GM21447 (cell line): Measurements from ENCODE around the gene ANG.

Experiments
- ATAC-seq: cut with Tn5 transposase; IDR thresholded peaks from one replicate; pipeline ENCODE4 v1.9.1; 2021; ENCODE audit not compliant: unreplicated experiment

The ANG gene

DNA sequence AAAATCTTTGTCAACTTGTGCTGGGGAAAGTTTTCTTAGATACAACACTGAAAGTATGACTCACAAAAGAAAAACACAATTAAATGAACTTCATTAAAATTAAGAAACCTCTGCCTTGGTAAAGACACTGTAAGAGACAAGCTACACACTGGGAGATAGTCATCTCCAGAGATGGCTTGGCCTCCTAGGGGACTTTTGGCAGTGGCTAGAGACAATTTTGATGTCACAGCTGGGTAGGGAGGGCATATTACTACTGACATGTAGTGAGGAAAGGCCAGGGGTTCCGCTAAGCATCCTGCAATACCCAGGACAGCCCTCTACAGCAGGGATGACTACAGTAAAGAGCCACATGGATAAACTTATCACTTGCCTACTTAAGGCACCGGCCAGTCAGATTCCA lies 12.9 kb upstream of the ANG start:
- no peak for ATAC-seq

DNA sequence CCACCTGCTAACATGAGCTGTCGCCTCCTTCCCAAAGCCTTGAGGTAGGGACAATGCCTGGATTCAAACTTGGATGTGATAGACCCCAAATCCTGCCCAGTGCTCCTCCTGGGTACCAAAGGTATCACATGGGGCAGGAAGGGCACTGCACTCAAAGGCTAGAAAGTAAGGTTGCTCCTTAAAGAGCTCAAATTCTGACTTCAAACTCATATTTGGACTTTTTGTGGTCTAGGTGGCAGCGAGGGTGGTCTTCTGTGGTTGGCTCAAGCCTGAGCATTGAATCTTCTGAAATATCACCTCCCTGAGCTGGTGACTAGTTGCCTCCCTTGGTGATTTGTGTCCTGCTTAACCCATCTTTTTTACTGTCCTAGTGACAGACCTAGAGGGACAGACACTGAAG lies 12.5 kb upstream of the ANG start:
- no peak for ATAC-seq

DNA sequence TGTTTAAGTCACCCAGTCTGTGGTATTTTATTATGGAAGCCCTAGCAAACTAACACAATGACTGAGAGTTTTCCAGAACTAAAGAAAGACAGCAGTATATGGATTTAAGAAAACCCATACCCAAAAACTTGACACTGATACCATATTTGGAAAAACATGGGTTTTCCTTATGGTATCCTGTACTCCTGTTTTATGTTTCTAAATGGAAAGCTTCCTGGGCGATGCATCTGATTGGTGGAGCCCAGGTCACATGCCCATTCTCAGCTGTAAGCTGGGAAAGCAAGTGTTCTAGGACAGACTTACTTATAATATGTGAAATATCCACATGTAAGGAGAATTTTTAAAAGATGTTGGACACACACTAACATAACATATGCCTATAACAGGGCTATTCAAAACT lies 8.7 kb upstream of the ANG start:
- no peak for ATAC-seq

DNA sequence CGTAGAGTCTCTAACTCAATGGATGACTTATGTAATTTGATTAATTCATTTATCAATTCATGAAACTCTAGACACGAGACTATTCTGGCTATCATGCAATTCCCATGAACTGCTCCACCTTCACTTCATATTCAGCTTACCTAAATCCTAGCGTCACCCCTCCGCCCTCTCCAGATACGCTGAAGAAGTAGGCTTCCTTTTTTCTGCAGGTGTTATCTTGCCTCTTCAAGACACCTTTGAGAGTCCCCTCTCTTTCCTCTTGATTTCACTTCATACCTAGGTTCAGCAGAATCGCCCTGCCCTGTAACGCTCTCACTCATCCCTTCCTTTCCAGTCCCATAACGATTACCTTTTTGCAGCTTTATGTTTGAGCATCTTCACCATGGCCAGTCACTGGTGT lies 8.2 kb upstream of the ANG start:
- ATAC-seq, result no peak

DNA sequence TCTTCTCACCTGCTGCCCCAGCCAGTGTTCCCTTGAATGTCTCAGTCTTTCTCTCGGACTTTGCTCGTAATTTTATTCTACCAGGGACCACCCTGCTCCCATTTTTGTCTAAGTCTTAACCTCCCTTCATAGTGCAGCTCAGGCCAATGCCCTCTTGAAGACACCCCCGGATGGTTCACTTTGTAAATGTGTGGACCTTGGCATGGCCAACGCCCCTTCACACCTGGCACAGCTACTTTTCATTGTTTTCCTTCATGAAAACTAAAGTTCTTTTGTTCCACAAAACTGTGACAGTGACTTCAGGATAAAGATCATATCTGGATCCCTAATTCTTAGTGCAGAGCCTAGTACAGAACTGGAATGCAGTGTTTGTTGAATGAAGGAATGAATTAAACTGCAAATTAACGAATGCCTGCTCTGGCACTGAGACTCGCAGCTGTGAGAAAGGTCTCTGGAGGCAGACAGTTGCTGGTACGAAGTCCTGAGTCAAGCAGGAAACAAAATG lies 7.7 kb upstream of the ANG start:
- ATAC-seq, result peak; percentile 25

DNA sequence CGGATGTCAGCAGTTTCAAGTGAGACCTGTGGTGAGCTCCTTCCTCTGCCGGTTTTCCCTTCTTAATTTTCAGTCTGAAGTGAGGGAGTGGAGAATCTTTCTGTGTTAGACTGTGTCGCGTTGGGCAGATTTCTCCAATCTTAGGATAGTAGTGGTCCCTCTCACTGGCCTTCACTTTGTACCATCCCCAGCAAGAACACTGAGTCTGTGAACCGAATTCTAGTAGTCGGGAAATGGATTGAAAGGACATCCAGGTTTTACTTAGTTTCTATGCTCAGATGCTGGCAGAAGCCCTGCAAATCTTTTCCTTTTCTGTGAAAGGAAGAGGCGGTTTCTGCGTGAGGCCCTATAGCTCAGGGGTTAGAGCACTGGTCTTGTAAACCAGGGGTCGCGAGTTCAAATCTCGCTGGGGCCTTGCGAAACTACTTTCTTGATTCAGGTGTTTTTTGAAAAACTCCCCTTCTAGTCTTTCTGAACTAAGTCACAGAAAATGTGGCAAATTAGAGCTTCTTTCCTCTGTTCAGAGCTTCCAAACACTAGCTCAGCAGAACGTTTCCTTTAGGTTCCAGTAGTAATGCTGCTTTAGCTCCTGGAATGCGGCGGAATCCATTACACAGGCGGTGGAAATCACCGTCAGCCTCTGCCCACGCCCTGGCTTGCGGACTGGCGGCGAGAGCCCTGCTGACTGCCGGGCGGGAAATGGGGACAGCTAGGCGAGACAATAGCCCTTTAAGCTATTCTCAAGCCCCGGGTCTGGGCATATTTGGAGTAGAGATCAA lies 7.0 kb upstream of the ANG start:
- ATAC-seq, result peak; percentile 25

DNA sequence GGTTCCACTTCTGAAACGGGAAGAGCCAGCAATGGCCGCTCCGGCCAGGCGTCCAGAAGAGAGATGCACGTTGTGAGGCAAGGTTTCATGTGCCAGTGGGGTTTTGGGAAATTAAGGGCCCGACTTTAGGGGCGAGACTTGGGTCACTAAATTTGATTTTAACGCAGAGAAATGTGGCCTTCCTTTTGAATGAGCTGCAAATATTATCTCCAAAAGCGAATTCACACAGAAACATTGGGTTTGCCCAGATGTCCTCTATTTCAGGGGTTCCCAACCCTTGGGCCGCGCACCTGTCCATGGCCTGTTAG lies 6.5 kb upstream of the ANG start:
- no peak for ATAC-seq

DNA sequence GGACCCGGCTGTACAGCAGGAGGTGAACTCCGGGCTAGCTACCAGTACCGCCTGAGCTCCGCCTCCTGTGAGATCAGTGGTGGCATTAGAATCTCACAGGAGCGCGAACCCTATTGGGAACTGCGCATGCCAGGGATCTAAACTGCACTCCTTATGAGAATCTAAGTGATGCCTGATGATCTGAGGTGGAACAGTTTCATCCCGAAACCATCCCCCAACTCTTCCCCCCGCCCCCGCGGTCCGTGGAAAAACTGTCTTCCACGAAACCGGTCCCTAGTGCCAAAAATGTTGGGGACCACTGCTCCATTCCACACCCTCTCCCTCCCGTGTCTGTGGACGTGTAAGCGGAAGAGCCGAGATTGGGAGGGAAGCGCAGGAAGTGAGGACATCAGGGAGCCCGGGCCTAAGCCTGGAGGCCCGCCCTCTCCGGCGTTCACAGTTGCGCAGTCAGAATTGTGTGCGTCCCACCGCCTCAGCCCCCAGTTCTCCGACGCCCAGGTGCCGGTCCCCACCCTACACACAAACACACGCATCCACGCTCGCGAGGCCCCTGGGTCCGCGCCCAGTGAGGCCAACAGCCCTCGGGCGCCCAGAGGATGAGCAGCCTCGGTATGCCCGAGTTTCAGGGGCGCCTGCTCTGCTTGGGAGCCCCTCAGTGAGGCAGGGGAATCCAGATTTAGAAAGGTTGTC lies 6.0 kb upstream of the ANG start:
- ATAC-seq, result peak; percentile 49

DNA sequence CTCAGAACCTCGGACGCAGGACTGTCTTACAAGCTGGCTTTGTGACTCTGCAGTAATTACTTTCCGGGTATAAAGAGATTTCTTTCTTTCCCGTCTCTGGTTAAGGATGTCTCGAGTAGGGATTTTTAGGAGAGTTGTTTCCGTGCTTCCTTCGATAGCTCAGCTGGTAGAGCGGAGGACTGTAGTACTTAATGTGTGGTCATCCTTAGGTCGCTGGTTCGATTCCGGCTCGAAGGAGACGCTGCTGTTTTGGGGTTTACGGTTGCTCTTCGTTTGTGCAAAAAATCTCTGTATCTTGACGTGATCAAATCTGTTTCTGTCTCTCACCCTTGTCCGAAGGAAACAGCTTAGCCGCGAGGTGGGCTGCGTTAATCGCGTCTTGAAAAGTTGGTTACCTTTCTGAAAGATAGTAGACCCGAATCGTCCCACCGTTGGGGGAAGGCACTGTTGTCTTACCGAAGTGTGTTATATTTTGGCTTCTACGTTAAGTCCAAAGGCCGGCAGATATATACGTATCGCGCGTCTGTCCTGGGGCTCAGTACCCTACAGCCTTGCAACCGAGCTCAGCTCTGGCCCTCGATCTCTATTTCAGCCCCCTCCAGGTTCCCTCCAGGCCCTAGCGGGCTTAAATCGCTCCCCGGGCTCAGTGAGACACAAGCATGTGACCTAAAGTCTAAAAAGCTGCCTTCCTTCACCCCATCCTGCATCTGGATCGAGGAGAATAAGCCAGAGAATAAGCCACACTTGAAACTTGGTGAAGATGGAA lies 5.3 kb upstream of the ANG start:
- peak; percentile 29 for ATAC-seq

DNA sequence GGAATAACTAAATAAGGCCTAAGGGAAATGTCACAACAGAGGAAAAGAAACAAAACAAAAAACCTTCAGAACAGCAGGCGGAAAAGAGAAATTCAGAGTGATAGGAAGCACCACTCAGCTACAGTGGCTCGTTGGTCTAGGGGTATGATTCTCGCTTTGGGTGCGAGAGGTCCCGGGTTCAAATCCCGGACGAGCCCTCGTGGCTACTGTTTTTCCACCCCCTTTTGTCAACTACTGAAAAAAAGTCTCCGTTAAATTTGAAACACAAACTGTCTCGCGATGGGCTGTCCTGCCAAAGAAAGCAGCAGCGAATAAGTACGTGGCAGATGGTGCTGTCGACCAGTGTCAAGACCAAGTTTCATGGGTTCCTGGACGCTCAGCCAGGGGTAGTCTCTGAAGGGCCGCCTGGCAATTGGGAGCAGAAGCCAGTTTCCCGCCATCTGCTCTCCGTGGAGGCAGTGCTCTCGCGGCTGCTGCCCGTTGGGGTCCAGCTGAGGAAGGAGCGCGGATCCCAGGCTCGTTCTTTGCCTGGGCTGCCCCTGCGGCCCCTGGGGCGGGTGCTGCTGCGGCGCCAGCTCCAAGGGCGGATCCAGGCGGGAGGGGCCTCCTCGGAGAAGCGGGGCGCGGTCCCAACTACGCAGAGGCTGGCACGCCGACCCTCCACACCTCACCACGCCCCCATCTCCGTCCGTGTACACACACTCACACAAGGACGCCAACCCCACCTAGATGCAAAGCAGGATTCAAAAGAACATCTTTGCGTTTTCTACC lies 4.5 kb upstream of the ANG start, which contains the start of gene RNASE4:
Gene RNASE4, plus strand, starts transcription at position 670 of the 771 bp plus-strand sequence. CDS start 14,812 bp downstream, outside the sequence.
- no peak for ATAC-seq

DNA sequence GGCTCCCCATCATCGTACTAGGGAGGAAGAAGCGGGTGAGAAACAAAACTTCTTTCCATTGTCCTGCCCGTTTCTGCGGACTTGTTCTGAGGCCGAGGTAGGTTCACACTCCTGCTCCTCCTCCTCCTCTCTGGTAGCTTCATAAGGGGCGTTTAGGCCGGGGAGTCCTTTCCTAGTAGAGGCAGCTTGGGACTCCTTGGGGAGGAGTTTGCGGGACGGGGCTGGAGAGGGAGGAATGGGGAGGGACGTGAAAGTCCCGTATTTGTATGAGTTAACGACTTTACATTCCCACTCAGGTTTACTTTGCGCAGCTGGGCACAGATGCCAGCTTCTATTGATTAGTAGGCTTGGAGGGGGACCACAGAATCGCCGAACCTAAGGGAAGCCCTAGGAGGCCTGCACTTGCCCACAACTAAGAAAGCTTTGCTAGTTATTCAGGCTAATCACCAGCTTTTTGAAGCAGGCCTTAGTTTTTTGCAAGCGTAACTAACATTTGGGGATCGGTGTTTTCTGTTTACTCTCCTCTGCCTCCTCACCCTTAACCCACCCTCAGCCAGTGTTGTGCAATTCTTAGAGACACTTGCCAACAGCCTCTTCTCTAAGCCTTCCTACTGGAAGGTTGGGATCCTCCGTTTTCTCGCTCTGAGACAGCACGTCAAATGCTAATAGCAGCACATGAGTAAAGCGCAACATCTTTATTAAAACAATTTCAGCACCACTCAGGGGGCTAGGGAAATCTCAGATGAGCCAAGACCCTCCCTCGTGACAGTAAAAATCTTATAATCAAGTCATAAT lies 3.7 kb upstream of the ANG start:
- ATAC-seq, result no peak

DNA sequence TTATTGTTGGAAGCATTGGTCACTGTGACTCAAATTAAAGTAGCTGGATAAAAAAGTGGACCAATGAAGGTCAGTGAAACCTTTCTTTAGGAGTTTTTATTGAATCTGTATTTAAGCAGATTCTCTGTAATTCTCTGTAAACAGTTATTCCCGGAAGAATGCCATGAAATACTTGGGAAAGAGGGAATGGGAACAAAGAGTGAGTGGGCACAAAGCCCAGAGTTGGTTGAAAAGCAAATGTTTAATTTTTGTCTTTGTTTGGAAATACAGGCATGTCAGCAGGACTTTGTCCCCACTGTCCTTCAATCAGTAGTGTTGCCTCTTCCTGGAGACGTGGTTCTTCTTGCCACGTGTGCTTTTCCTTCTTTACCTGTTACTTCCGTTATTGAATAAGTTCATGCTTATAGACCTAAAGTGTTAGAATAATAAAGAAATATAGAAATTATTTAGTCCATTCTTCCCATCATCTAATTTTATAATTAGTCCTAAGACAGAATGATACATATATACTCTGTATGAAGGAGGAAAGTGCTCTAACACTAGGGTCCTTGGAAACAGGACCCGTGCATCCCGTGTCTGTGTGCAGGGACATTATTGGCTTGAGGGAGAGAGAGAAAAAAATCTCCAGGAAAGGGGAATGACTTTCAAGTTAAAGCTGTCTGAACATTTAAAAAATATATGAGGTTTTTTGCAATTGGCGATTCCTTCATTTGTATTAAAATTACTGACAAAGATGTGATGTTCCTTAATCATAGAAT lies 2.0 kb upstream of the ANG start:
- ATAC-seq, result no peak

DNA sequence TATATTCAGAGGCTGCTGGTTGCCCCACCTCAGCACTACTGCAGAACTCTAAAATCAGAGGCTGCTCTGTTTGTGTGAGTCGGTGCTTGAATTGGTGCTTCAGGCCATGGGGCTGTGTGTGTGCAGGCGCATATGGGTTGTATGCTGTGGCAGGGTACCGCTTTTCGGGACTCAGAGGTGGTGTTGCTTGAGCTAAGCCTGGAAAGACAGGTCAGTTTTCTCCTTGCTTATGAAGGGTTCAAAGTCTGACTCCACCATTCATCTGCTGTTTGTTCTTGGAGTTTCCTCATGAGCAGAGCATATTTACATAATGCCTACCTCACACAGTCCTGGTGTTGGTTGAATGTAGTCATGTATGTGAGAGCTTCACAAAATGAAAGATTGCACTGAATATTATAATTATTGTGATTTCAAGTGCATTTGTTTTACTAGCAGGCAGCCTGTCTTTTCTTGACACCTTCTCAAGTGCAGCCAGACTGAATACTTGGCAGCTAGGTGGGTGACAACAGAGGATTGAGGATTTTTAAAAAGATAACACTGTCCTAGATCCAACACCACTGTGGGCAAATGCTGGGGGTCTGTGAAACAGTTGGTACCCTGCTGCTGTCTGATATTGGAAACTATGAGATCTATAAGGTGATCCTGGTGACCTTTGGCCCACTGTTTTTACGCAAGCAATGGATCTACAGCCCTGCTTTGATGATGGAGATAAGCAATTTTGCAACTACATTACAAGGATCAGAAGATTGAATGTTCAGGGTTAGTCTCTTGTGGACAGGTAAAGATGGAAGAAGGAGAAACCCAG lies 1.0 kb upstream of the ANG start:
- ATAC-seq, result no peak

DNA sequence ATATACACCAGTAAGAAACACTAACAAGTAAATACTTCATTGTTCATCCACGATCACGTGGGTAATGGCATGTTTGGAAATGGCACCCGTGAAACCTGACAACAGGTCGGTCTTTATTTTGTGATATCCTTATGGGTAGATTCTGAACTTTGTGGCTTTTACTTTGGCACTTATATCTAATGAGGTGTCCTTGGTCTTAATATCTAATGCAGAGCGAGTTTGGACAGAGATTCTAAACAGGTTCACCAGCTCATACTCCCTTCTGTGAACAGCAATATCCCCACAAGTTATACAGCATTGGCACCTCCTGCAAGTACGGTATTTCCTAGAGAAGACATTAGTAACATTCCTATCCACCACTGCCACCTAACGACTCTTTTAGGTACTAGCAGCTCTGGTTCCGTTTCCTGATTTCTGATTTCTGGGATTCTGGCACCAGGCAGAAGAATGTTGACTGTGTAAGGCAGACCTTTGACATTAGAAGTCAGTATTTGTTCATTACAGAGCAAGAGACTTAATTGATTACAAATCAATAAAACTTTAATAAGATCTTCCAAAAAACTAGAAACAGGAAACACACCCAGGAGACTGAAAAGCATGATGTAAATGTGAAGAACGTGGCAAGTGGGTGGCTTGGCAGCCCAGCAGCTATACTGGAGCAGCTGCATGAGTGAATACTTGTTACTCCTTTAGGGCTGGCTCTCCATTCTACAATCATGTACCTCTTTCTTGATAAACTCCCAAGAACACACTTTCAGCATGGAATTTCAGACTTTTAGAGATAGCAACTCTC lies 2.5 kb downstream of the ANG start:
- ATAC-seq, result no peak

DNA sequence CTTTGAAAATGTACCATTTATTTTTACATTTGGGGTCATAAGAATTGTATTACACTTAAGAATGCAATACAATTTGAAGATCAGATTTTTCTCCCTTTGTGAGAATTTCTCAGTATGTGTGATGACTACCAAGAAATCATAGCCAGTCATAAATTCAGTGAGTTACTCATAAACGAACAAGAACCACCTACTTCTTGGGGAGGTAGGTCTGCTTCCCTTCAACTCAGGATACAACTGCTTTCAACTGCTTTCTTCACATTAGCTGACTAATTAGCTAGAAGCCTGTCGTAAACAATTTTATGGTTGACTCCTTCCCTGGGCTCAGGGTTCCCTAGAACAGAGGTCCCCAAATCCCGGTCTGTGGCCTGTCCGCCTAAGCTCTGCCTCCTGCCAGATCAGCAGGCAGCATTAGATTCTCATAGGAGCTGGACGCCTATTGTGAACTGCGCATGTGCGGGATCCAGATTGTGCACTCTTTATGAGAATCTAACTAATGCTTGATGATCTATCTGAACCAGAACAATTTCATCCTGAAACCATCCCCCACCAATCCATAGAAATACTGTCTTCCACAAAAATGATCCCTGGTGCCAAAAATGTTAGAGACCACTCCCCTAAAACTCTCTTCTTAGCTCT lies 3.7 kb downstream of the ANG start:
- ATAC-seq, result no peak

DNA sequence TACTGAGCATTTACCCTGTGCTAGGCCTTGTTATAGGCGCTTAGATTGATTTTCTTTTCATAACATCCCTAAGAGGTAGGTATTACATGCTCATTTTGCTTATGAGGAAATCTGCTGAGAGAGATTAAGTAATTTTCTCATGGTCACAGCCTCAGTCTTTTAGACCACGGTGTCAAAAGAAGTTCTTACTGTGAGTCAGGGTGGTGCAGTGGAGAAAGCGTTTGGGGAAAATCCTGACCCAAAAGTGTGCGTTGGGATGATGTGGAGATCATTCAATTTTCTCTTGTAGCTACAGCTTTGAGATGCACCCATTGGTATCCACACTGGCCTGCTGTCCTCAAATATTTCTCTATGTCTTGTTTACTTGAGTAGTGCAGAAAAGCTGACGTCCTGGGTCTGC lies 8.2 kb downstream of the ANG start:
- no peak for ATAC-seq

DNA sequence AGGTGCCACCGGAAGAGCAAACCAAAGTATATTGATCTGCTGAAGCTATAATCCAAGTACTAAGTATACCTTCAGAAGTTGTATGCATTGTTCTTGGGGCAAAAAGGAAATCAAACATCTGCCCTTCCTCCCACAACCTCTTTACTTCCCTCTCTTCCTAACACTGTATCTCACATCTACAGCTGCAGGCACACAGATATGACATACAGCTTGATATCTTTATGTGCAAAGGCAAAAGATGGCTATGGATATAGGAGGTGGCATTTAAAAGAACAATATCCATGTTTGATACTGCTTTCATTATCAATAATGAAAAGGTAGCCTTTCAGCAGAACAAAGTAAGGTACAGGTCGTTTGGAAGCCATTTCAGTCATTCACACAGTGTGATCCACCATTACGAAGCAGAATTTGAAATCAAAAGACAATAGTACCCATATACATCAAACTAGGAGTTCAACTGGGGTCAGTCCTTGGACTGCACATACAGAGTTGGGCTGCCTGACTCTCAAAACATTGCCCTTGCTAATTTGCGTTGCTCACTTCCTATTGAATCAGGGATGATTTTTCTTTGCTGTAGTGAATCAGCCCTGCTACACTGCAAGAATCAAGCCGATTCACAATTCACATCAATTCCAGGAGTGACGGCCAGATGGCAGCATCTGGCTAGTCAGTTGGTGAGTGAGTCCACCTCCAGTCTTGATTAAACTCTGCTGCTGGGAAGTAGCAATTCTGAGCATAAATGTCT lies 8.9 kb downstream of the ANG start:
- no peak for ATAC-seq
